GM13977 (cell line): ENCODE data around the gene SNX3.

ENCODE experiments used
- DNase-seq: peaks from one replicate; pipeline ENCODE4 v3.0.0; 2012; ENCODE audit warnings: low spot score
- in situ Hi-C: fragments of 300-500 bp; cut with MboI; formaldehyde crosslinking; loops from one replicate; pipeline ENCODE4 v1.12.0; 2022; ENCODE audit warnings: low sequenced_read_pairs, low pct_unique_long_range_greater_than_20kb, mixed read lengths, inconsistent platforms; ENCODE audit not compliant: unreplicated experiment
- TF ChIP-seq, protein P1 (sequence below): IDR thresholded peaks from 2 replicates; pipeline ENCODE4 v1.5.1; 2012; ENCODE audit warnings: mild to moderate bottlenecking, control low read depth; ENCODE audit not compliant: insufficient read depth; ENCODE audit errors: extremely low read depth, missing control alignments

The SNX3 gene

DNA sequence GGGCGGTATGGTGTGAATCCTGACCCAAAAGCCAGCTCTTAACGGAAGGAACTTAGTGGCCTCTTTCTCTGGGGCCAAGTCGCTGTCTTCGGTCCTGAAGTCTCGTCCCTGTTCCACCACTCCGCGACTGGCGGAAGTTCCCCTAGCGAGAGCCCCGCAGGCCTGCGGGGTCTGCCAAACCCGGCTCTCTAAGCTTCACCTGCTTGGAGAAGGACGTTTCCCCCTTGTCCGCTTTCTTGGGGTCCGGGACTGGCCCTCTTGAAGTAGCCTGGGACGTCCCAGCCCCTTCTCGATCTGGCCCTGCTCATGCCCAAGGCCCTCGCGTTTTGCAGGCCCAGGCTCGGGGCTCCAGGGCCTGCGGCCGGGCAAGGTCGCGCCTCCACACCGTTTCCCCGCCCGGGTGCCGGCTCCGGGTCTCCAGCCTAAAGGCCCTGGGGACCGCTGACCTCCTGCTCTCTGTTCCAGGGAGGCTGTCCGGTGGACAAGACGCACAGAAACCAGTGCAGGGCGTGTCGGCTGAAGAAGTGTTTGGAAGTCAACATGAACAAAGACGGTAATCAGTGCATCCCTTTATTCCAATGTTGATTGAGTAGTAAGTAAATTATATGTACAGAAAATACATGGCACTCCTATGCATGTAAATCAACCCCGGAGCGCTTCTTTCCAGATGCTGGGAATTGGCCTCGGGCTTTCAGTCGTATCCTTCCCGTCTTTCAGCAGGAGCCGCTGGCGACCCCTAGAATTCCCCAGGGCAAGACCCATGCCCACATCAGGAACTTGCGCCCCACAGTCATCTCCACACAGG, 86.3 kb downstream of the SNX3 start:
- in situ Hi-C loops = no loop called here
- TF ChIP-seq, protein P1, sequence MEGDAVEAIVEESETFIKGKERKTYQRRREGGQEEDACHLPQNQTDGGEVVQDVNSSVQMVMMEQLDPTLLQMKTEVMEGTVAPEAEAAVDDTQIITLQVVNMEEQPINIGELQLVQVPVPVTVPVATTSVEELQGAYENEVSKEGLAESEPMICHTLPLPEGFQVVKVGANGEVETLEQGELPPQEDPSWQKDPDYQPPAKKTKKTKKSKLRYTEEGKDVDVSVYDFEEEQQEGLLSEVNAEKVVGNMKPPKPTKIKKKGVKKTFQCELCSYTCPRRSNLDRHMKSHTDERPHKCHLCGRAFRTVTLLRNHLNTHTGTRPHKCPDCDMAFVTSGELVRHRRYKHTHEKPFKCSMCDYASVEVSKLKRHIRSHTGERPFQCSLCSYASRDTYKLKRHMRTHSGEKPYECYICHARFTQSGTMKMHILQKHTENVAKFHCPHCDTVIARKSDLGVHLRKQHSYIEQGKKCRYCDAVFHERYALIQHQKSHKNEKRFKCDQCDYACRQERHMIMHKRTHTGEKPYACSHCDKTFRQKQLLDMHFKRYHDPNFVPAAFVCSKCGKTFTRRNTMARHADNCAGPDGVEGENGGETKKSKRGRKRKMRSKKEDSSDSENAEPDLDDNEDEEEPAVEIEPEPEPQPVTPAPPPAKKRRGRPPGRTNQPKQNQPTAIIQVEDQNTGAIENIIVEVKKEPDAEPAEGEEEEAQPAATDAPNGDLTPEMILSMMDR = no peak
- DNase-seq = peak; percentile 59

DNA sequence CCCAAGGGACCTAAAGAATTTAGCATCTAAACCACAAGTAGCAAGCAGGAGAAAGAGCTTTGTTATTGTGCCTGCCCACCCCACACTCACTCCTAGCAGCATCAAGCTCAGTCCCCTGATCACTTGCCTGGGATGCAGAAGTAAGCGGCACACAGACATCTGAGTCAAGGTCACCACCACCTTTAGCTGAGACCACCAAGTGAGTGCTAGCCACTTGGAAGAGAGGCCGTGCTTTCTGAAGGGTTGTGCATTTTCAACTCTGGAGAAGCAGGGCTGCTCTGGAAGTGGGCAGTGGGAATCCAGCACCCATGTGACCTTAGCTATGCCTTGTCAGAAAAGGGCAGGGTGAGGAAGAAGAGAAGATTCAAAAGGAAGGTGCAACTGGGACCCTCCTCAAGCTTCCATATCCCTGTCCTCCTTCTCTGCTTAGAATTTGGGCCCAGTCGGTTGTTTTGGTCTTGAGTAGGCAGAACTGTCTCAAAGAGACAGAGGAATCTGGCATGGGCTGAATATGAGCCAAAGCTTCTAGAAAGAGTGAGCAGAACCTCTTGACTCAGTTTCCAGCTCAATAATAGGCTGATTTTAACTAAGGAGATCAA, 88.8 kb downstream of the SNX3 start:
- in situ Hi-C loops = no loop called here
- no peak for DNase-seq
- TF ChIP-seq, protein P1 = no peak

DNA sequence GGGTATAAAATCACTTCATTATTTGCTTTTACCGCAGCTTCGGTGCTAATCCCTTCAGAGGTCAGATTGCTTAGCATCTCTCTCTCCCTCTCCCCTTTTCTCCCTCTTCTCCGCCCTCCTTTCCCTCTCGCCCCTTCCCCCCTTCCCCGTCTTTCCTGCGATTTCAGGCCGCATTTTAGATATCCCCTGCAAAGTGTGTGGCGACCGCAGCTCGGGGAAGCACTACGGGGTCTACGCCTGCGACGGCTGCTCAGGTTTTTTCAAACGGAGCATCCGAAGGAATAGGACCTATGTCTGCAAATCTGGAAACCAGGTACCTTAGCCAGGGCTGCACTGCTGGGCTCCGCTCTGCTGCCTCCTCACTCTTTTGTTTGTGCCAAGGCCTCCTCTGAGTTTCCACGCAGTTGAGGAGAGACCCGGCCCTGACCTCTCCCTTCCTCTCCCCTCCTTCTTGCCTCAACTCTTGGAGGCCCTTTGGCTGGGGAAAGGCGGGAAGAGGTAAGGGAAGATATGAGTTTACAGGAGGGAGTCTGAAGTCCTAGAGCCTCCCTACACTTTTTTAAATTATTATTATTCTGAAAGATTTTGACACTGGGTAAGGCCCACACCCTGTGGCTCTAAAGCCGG, 89.4 kb downstream of the SNX3 start:
- no peak for DNase-seq
- in situ Hi-C loops = no loop called here
- TF ChIP-seq, protein P1 = no peak

DNA sequence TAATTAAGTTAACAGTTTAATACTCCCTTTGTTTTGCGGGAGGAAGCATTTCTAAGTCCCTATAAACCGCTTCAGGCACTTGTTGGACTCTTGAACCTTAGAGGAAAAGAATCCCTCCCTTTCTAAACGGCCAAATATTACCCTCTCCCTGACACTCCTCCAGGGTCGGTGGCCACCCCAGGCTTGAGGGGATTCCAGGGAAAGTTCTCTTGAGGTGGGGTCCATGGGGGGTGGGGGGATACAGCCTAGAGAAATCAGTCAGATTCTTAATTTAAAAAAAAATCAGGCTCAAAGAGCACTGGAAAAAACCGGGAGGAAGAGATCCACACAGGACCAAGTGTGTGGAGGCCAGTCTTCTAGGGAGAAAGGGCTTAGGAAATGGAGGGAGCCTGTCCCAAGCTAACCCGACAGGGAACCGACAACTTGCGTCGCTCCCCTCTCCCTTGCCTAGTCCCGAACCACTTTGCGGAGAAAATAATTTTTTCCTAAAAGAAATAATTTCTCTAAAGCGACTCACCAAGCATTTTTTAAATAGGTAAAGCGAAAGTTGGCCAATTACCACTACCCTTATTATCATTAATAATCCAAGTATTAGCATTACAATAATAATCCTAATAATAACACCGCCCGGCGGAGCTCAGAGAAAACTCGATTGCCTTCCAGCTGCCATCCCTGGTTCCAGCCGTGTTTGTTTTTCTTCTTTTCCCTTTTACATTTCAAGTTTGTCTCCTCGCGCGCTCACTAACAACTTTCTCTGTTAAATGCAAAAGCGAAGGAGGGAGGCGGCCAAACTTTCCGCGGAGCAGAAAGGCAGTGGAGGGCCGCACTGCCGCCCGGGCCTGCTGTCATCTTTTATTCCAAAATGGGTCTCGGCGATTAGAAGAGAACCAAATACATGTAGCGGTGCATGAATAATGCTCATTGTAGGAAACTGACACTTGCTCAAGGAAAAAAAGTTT, 90.2 kb downstream of the SNX3 start:
- TF ChIP-seq, protein P1 = no peak
- no peak for DNase-seq
- in situ Hi-C loops = no loop called here

DNA sequence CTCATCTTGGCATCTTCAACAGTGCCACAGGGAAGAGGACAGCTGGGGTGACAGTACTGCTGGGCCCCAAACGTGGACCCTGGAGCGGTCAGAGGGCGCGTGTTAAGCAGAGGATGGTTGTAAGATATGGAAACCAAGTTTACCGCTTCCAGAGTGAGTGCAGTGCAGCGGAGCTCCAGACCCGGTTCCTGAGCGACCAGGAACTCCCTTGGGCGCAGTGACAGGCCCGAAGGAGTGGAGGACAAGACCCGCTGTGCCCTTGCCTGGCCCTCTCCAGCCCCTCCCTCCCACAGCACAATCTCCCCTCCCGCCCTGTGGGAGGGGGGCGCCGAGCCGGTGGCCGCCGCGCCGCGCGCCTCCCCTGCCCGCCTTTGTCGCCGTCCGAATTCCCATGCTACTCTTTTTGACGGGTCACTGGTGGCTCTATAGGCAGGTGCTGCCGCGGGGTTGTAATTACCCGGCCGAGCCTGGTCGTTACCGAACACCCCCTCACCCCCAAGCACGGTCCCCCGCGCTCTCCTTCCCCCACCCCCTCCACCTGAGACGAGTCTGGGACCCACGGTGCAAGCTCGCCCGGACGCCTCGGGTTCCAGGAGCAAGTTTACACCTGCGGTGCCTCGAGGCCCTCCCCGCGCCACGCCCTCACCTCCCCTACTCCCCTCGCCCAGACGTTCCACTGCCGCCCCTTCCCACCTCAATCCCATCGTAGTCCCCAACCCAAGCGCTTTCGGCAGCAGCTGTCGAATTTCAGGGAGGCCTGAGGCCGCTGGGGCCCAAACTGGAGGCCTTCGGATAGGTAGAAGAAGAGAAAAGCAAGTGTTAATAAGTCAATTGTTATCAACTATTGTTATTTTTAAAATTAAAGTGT, 91.1 kb downstream of the SNX3 start:
- in situ Hi-C loops = no loop called here
- peak; percentile 33 for DNase-seq
- TF ChIP-seq, protein P1 = no peak
